Heart right ventricle (tissue), 16 donors: ENCODE results near the gene STK17A. TPM values are rescaled to one million over a fixed set of nuclear protein-coding genes. Genes with fewer than 3 reads are reported as not detected.
A peak's percentile ranks its signal among the peaks of the same experiment; 100 is the strongest.
"Not testable (repeated sequence)": the region's sequence is repeated elsewhere in the genome, so short reads cannot be mapped to it uniquely, and the experiment has no call there.

Experiments used
- ATAC-seq, 8 donors: fragments of 200-7000 bp; cut with Tn5 transposase; one replicate each; pipeline ENCODE4 v1.9.1; 2020; ENCODE audit warnings: mild to moderate bottlenecking in 8 of 8, moderate library complexity in 8 of 8, moderate number of reproducible peaks in 1 of 8
- DNase-seq, 2 donors: peaks; one replicate each; pipeline ENCODE4 v3.0.0-alpha.2; 2020
- H3K27ac ChIP-seq, 10 donors: fragments of 200-600 bp; sonication (generic) in 2 of 10; one replicate each; pipeline versions ENCODE4 v1.5.0 to v1.8.0; 2020 to 2022; ENCODE audit warnings: mild to moderate bottlenecking in 3 of 10
- H3K27me3 ChIP-seq, 7 donors: fragments of 200-600 bp; one replicate each; pipeline ENCODE4 v1.8.0; 2021 to 2022; ENCODE audit warnings: mild to moderate bottlenecking in 2 of 7
- H3K36me3 ChIP-seq, 9 donors: fragments of 200-600 bp; sonication (generic) in 1 of 9; one replicate each; pipeline versions ENCODE4 v1.5.0 to v1.8.0; 2020 to 2022; ENCODE audit warnings: mild to moderate bottlenecking in 2 of 9
- H3K4me1 ChIP-seq, 9 donors: fragments of 200-600 bp; sonication (generic) in 1 of 9; one replicate each; pipeline versions ENCODE4 v1.5.0 to v1.8.0; 2020 to 2022; ENCODE audit warnings: mild to moderate bottlenecking in 4 of 9
- H3K4me3 ChIP-seq, 10 donors: fragments of 200-600 bp; sonication (generic) in 2 of 10; one replicate each; pipeline versions ENCODE4 v1.5.0 to v1.8.0; 2020 to 2022; ENCODE audit warnings: mild to moderate bottlenecking in 7 of 10, moderate library complexity in 2 of 10
- H3K9me3 ChIP-seq, 11 donors: fragments of 200-600 bp in 10 of 11; sonication (generic) in 2 of 11; one replicate each; pipeline versions ENCODE4 v1.5.0 to v1.8.0; 2013 to 2022; ENCODE audit warnings: mild to moderate bottlenecking in 2 of 11, control low read depth in 1 of 11, moderate library complexity in 1 of 11
- CTCF ChIP-seq, 9 donors: fragments of 200-600 bp; sonication (generic) in 2 of 9; IDR thresholded peaks; one replicate each; pipeline versions ENCODE4 v1.5.0 to v1.8.0; 2021 to 2022; ENCODE audit warnings: antibody characterized with exemption in 9 of 9, mild to moderate bottlenecking in 5 of 9, moderate library complexity in 1 of 9
- WGBS, 2 donors: extraction: QIAGEN DNeasy Blood & Tissue Kit; methylation state at CpG; one replicate each; pipeline ENCODE4 v1.1.7; 2013; ENCODE audit warnings: inconsistent platforms in 1 of 2; 5-methylcytosine and 5-hydroxymethylcytosine counted together
- intact Hi-C, 10 donors: fragments of 100-400 bp; cut with DNase I; formaldehyde crosslinking; loops; one replicate each; pipeline versions ENCODE4 v1.11.1 to v1.14.2; 2022
- polyA plus RNA-seq, 2 donors: library from polyadenylated mRNA; stranded (reverse); fragments of 200-250 nt; gene quantifications; one replicate each; pipeline ENCODE4 v1.2.3, GENCODE V29; 2013
- total RNA-seq, 10 donors: library from RNA; stranded (reverse); fragmentation: NEBNext Ultra II Directional in 3 of 10; extraction: Animal tissue kit (Norgen Biotek cat#: 25700) in 3 of 10; gene quantifications; one replicate each; pipeline versions ENCODE4 v1.2.1 to v1.2.4, GENCODE V29; 2021 to 2023
- donor health status: Arrhythmogenic right ventricular cardiomyopathy.
- donor health status: ischemic (EF 13 %, LVEDD 7.1; RV severe dilation, severe dysfunction).
- donor health status: healthy with polysubstance abuse.
- donor health status: DM: no; HTN: yes; CAD: no.
- donor health status: DM: no; HTN: no; CAD: no.
- donor health status: ischemic (EF 25% LVEDD 6.9; RV normal size, moderate dysfunction).
- donor health status: ischemic (EF 25% LVEDD 5.7; RV mildly dilated, moderate dysfunction).
- donor health status: healthy.
- donor health status: DM: yes; HTN: yes; CAD: no.
- donor health status: Ischemic cardiomyopathy.
- donor health status: ischemic (EF 35%, LVEDD 5.7; RV mildly dilated, moderate dysfunction).
- donor health status: nonischemic (EF 11% LVEDD 7.7; RV severe dilation, severe dysfunction).
- donor health status: DM: yes; HTN: yes; CAD: no.
- donor health status: PGD.
- donor health status: ischemic (EF 29% LVEDD 5.4; RV normal size, mild dysfunction).
- donor health status: nonischemic (EF 23%, LVEDD 6.1; RV moderate dilation, normal function).

Gene STK17A
- total and polyA plus RNA-seq, 12 donors = 7.8 to 37.4 (median 21.9) TPM

- H3K4me3 ChIP-seq = no peak overlapping the region
- intact Hi-C loops = no loop called here
- peaks cover 0 to 19% (median 0%) of the 10 kb centered on the region in 9 donors for H3K4me1 ChIP-seq
- DNase-seq (peak in 1 of 2 donors; percentile 16), ATAC-seq (peak; percentile 42 to 93 (median 74))
- TF ChIP-seq CTCF (IDR thresholded peaks at IDR 0.05) = no peak
- H3K9me3 ChIP-seq = no peaks in the 10 kb centered on the region
- H3K27ac ChIP-seq = peak overlapping the region in 1 of 10 donors; percentile 70
- WGBS, 2 donors = 53 to 56% methylated on average over 1 of the region's 1 CpG
- H3K36me3 ChIP-seq = no peaks in the 10 kb centered on the region
- H3K27me3 ChIP-seq = no peaks in the 10 kb centered on the region
Observed at GRCh38 chr7:43572516-43573049, 10.3 kb upstream of the STK17A start.

- H3K27me3 ChIP-seq, H3K9me3 ChIP-seq, DNase-seq, H3K27ac ChIP-seq, ATAC-seq, intact Hi-C loops, H3K4me3 ChIP-seq, H3K36me3 ChIP-seq: not testable (repeated sequence)
- H3K4me1 ChIP-seq = peaks cover 0 to 17% (median 0%) of the 10 kb centered on the region in 9 donors
- 91 to 94% methylated on average over 2 of the region's 2 CpGs for WGBS, 2 donors
Observed at GRCh38 chr7:43573832-43574231, 9.1 kb upstream of the STK17A start.

DNA sequence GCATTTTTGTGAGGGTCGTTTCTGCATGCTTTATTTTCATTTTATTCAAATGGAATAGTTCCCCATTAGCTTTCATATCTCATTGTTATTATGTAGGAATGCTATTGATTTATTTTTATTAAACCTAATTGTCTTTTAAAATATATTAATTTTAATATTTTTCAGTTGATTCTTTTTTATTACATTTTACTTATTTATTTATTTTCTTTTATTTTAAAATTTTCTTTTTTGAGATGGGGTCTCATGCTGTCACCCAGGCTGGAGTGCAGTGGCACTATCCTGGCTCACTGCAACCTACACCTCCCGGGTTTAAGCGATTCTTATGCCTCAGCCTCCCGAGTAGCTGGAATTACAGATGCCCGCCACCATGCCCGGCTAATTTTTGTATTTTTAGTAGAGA, 7.4 kb upstream of the STK17A start:
- no peak for TF ChIP-seq CTCF (IDR thresholded peaks at IDR 0.05)
- WGBS, 2 donors = 92 to 93% methylated on average over 6 of the region's 6 CpGs
- no peak overlapping the region for H3K4me3 ChIP-seq
- H3K27me3 ChIP-seq = no peaks in the 10 kb centered on the region
- no peak overlapping the region for H3K27ac ChIP-seq
- intact Hi-C loops = loop anchor here in 1 of 10 donors (5.0 kb wide), 1 partner anchor 262 kb away; no protein-coding TSS in a partner anchor
- peaks cover 0 to 4% (median 0%) of the 10 kb centered on the region in 11 donors for H3K9me3 ChIP-seq
- no peaks in the 10 kb centered on the region for H3K36me3 ChIP-seq
- peaks cover 0 to 16% (median 0%) of the 10 kb centered on the region in 9 donors for H3K4me1 ChIP-seq
- ATAC-seq (no peak), DNase-seq (no peak)

DNA sequence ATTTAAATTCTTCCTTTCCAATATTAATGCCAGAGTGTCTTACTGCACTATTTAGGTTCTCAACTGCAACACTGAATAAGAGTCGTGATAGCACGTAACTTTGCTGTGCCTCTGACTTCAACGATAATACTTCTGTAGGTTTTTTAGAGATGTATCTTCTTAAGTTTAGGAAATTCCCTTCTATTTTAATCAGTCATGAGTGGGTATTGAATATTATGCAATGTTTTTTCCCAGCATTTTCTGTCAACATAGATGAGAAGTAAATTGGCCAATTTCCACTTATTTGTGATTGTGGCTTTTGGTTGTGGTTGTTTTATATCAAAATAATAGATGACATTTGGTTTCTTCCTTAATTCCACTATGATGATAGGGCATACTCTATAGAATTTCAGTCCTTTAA, 6.7 kb upstream of the STK17A start:
- DNase-seq = no peak
- H3K4me1 ChIP-seq = peaks cover 0 to 16% (median 0%) of the 10 kb centered on the region in 9 donors
- no peak for TF ChIP-seq CTCF (IDR thresholded peaks at IDR 0.05)
- intact Hi-C loops = loop anchor here in 1 of 10 donors (5.0 kb wide), 1 partner anchor 261 kb away; no protein-coding TSS in a partner anchor
- no peaks in the 10 kb centered on the region for H3K36me3 ChIP-seq
- no peak overlapping the region for H3K4me3 ChIP-seq
- no peak overlapping the region for H3K27ac ChIP-seq
- H3K9me3 ChIP-seq = peaks cover 0 to 4% (median 0%) of the 10 kb centered on the region in 11 donors
- no peak for ATAC-seq
- peaks cover 0 to 6% (median 0%) of the 10 kb centered on the region in 7 donors for H3K27me3 ChIP-seq
- 95% methylated on average over 3 of the region's 3 CpGs for WGBS, 2 donors

- whole genome bisulfite sequencing, 2 donors = 52 to 59% methylated on average over 6 of the region's 6 CpGs
- H3K9me3 ChIP-seq = peaks cover 0 to 4% (median 0%) of the 10 kb centered on the region in 11 donors
- no peak overlapping the region for H3K4me3 ChIP-seq
- H3K27ac ChIP-seq = no peak overlapping the region
- TF ChIP-seq CTCF (IDR thresholded peaks at IDR 0.05) = no peak
- ATAC-seq (no peak), DNase-seq (no peak)
- H3K27me3 ChIP-seq = peaks cover 0 to 13% (median 0%) of the 10 kb centered on the region in 7 donors
- no peaks in the 10 kb centered on the region for H3K36me3 ChIP-seq
- intact Hi-C loops = loop anchor here in 1 of 10 donors (5.0 kb wide), 1 partner anchor 260 kb away; no protein-coding TSS in a partner anchor
- peaks cover 0 to 10% (median 0%) of the 10 kb centered on the region in 9 donors for H3K4me1 ChIP-seq
Observed at GRCh38 chr7:43577485-43577951, 5.4 kb upstream of the STK17A start.
